Measurements from ENCODE around the gene HYAL3. TPM values are rescaled to one million over a fixed set of nuclear protein-coding genes. Genes with fewer than 3 reads are reported as not detected.

HYAL3 gene
- total RNA-seq, 2 donors from 2014 or later = 2.5 to 4.2 TPM

DNA sequence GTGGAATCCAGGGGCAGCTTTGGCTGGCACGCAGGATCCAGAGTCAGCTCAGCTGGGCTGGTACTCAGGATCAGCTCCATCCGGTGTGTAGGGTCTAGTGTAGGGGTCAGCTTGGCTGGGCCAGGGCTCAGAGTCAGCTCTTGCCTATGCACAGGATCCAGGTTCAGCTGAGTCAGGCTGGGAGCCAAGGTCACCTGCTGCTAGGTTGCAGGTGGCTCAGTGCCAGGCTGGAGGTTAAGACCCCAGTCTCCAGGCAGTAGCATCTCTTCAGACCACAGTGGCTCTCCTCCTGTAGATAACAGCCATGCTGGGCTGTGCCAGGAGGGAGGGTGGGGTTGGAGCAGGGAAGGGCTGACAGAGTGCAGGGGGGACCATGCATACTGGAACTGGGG is 1.8 kb downstream of the HYAL3 start:
- peaks cover 15% of the 10 kb centered on the region for H3K4me1 ChIP-seq
- no peak for DNase-seq
- no peaks in the 10 kb centered on the region for H3K27me3 ChIP-seq
- intact Hi-C loops (cut with DNase I) = no loop called here
- no peaks in the 10 kb centered on the region for H3K36me3 ChIP-seq
- H3K4me3 ChIP-seq = no peak overlapping the region
- no peak overlapping the region for H3K27ac ChIP-seq
- no peak overlapping the region for H3K9ac ChIP-seq (ENCODE audit: low read depth in 2 of 2, low read length in 2 of 2)
- H3K9me3 ChIP-seq = no peaks in the 10 kb centered on the region
- TF ChIP-seq, protein P1, sequence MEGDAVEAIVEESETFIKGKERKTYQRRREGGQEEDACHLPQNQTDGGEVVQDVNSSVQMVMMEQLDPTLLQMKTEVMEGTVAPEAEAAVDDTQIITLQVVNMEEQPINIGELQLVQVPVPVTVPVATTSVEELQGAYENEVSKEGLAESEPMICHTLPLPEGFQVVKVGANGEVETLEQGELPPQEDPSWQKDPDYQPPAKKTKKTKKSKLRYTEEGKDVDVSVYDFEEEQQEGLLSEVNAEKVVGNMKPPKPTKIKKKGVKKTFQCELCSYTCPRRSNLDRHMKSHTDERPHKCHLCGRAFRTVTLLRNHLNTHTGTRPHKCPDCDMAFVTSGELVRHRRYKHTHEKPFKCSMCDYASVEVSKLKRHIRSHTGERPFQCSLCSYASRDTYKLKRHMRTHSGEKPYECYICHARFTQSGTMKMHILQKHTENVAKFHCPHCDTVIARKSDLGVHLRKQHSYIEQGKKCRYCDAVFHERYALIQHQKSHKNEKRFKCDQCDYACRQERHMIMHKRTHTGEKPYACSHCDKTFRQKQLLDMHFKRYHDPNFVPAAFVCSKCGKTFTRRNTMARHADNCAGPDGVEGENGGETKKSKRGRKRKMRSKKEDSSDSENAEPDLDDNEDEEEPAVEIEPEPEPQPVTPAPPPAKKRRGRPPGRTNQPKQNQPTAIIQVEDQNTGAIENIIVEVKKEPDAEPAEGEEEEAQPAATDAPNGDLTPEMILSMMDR (IDR thresholded peaks at IDR 0.05) = no peak

DNA sequence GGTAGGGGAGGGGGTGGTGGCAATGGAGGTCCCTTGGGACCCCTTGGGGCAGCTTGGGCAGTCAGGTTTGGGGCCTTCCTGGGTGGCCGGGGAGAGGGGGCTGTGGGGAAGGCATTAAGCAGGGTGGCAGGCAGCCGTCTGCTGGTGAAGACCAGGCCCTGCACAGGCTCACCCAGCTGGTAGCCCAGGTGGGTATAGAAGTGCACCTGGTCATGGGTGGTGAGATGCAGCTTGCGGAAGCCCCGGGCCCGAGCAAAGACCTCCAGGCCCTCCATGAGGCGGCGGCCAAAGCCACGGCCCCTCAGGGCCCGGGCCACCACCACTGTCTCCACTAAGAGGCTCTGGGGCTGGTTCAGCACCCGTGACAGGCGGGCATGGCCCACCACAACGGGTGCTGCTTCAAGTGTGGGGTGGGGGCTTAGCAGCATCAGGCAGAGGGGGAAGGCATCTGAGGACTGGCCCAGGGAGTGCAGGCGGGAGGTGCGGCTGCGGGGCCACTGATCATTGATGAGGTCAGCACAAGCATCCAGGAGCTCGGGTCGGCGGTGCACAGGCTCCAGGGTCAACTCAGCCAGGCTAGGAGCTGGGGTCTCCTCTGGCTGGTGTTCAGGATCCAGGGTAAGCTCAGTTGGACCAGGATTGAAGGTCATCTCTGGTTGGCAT is 2.4 kb downstream of the HYAL3 start:
- no peaks in the 10 kb centered on the region for H3K27me3 ChIP-seq
- DNase-seq = no peak
- peaks cover 15% of the 10 kb centered on the region for H3K4me1 ChIP-seq
- H3K27ac ChIP-seq = no peak overlapping the region
- TF ChIP-seq, protein P1 (IDR thresholded peaks at IDR 0.05) = no peak
- H3K9ac ChIP-seq (ENCODE audit: low read depth in 2 of 2, low read length in 2 of 2) = no peak overlapping the region
- H3K4me3 ChIP-seq = no peak overlapping the region
- intact Hi-C loops (cut with DNase I) = no loop called here
- H3K9me3 ChIP-seq = no peaks in the 10 kb centered on the region
- H3K36me3 ChIP-seq = no peaks in the 10 kb centered on the region

DNA sequence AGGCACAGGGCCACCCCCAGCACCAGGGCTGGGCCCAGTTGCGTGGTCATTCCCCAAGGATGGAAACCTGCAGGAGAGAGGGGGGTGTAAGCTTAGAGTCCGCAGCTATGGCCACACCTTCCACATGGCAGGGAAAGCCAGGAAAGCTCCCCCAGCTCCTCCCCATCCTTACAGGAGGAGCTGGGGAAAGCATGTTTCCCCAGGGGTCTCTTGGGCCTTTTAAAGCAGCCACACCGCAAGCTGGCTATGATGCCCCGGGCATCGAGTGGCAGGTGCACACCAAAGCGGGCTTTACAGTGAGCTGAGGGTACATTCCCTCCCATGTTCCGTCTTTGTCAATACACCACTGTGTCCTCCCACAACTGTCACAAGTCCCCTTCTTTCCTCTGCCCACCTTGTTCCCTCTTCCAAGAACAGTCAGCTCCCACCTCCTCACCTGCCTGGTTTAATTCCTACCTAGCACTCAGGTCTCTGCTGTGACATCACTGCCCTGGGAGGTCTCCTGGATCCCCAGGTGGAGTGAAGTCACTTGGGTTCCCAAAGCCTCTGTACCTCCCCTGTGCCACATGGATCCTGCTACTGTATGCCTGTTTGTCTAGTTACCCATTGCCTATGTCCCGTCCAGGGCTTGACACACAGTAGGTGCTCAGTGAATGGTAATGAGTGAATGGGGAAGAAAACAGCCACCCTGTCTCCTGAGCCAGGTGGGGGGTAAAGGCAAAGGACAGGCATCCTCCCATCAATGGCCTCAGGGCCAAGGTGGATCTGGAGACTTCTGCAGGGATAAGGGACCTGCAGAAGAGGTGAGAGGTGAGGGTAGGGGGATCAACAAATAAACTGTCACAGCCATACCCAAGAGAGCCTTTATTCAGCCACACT is 3.4 kb downstream of the HYAL3 start:
- H3K4me1 ChIP-seq = peaks cover 22% of the 10 kb centered on the region
- H3K27me3 ChIP-seq = no peaks in the 10 kb centered on the region
- H3K36me3 ChIP-seq = no peaks in the 10 kb centered on the region
- no peaks in the 10 kb centered on the region for H3K9me3 ChIP-seq
- intact Hi-C loops (cut with DNase I) = no loop called here
- no peak for DNase-seq
- no peak overlapping the region for H3K27ac ChIP-seq
- TF ChIP-seq, protein P1 (IDR thresholded peaks at IDR 0.05) = no peak
- no peak overlapping the region for H3K9ac ChIP-seq (ENCODE audit: low read depth in 2 of 2, low read length in 2 of 2)
- no peak overlapping the region for H3K4me3 ChIP-seq

DNA sequence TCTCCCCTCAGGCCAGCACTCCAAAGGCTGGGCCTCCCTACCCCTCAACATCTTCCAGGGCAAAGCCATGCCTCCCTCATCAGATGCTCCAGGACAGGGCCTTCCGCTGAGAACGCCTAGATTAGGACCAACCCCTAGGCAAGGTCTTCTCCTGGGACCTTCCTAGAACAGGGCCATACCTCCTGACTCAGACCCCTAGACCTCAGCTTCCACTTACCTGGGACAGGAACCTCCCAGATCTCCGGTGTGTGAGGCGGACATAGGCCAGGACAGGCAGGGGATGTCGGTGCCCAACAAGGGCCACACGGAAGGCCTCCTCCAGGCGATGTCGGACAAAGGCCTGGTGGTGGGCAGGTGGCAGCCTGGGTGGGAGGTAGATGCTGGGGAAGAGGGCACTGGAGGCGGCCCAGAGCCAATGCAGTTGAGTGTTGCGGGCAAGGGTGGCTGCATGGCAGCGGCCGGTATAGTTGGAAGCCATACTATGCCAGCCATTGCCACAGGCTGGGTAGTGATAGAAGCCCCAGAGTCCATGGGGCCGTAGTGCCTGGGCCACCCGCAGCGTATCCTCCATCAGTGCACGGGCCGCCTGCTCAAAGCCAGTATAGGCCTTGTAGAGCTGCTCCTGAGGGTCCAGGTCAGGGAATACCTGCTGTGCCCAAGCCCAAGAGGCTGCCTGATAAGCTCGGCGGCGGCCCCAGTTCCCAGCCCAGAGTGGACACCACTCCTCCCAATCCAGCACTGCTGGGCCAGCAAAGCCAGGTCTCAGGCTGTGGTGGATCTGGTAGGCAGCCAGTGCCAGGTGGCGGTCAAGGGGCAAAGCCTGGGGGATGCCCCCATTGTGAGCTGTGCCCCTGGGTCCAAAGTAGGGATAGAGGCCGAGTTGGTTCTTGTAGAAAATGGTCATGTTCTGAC is 4.5 kb downstream of the HYAL3 start:
- no peak overlapping the region for H3K27ac ChIP-seq
- H3K9ac ChIP-seq (ENCODE audit: low read depth in 2 of 2, low read length in 2 of 2) = no peak overlapping the region
- DNase-seq = no peak
- intact Hi-C loops (cut with DNase I) = no loop called here
- TF ChIP-seq, protein P1 (IDR thresholded peaks at IDR 0.05) = no peak
- H3K4me3 ChIP-seq = no peak overlapping the region
- H3K27me3 ChIP-seq = no peaks in the 10 kb centered on the region
- no peaks in the 10 kb centered on the region for H3K9me3 ChIP-seq
- H3K4me1 ChIP-seq = peaks cover 15% of the 10 kb centered on the region
- no peaks in the 10 kb centered on the region for H3K36me3 ChIP-seq

DNA sequence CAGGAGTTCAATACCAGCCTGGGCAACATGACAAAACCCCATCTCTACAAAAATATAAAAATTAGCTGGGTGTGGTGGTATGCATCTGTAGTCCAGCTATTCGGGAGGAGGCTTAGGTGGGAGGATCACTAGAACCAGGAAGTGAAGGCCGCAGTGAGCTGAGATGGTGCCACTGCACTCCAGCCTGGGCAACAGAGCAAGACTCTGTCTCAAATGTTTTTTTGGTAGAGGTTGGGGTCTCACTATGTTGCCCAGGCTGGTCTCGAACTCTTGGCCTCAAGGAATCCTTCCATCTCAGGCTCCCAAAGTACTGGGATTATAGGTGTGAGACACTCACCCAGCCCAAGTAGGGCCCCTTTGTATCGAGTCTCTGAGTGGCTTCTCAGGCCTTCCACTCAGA is 5.1 kb downstream of the HYAL3 start:
- Histone ChIP-seq H3K9ac (ENCODE audit: low read depth in 2 of 2, low read length in 2 of 2) (no peak overlapping the region), H3K27me3 (no peaks in the 10 kb centered on the region), H3K27ac (no peak overlapping the region), H3K36me3 (no peaks in the 10 kb centered on the region), H3K9me3 (no peaks in the 10 kb centered on the region), H3K4me1 (peaks cover 15% of the 10 kb centered on the region), H3K4me3 (no peak overlapping the region)
- no peak for DNase-seq
- intact Hi-C loops (cut with DNase I) = no loop called here
- TF ChIP-seq, protein P1 (IDR thresholded peaks at IDR 0.05) = no peak

All from colonic mucosa (tissue), 4 donors.